Glutamatergic neuron (in vitro differentiated cells): Measurements from ENCODE around the gene CEP112. TPM values are rescaled to one million over a fixed set of nuclear protein-coding genes. Genes with fewer than 3 reads are reported as not detected.

ENCODE experiments used
- DNase-seq: peaks from one replicate; pipeline ENCODE4 v3.0.0; 2022
- H3K27ac Mint-ChIP-seq: one replicate; pipeline ENCODE4 v1.8.0; 2020; ENCODE audit warnings: mild to moderate bottlenecking, mixed read lengths, inconsistent platforms; ENCODE audit not compliant: unreplicated experiment
- H3K27me3 Mint-ChIP-seq: one replicate; pipeline ENCODE4 v1.8.0; 2020; ENCODE audit warnings: mild to moderate bottlenecking, moderate library complexity, mixed read lengths, inconsistent platforms; ENCODE audit not compliant: unreplicated experiment
- H3K36me3 Mint-ChIP-seq: one replicate; pipeline ENCODE4 v1.8.0; 2020; ENCODE audit warnings: mild to moderate bottlenecking, mixed read lengths, inconsistent platforms; ENCODE audit not compliant: unreplicated experiment
- H3K4me1 Mint-ChIP-seq: one replicate; pipeline ENCODE4 v1.8.0; 2020; ENCODE audit warnings: mild to moderate bottlenecking, low read depth, mixed read lengths, inconsistent platforms; ENCODE audit not compliant: unreplicated experiment
- H3K4me3 Mint-ChIP-seq: one replicate; pipeline ENCODE4 v1.8.0; 2020; ENCODE audit warnings: mild to moderate bottlenecking, mixed read lengths, inconsistent platforms; ENCODE audit not compliant: unreplicated experiment
- H3K9me3 Mint-ChIP-seq: one replicate; pipeline ENCODE4 v1.8.0; 2020; ENCODE audit warnings: mild to moderate bottlenecking, moderate library complexity, mixed read lengths, inconsistent platforms; ENCODE audit not compliant: unreplicated experiment
- total RNA-seq: library from RNA; stranded (reverse); fragmentation: NEBNext Ultra II Directional; extraction: Animal tissue kit (Norgen Biotek cat#: 25700); gene quantifications from one replicate; pipeline ENCODE4 v1.2.1, GENCODE V29; 2021; ENCODE audit not compliant: unreplicated experiment
- TF ChIP-seq, protein P1 (sequence below): fragments of 200-600 bp; sonication (generic); IDR thresholded peaks from one replicate; pipeline ENCODE4 v1.5.0; 2021; ENCODE audit not compliant: partially characterized antibody, unreplicated experiment

The CEP112 gene
- total RNA-seq, 1 donor from 2014 or later = 8.5 TPM

DNA sequence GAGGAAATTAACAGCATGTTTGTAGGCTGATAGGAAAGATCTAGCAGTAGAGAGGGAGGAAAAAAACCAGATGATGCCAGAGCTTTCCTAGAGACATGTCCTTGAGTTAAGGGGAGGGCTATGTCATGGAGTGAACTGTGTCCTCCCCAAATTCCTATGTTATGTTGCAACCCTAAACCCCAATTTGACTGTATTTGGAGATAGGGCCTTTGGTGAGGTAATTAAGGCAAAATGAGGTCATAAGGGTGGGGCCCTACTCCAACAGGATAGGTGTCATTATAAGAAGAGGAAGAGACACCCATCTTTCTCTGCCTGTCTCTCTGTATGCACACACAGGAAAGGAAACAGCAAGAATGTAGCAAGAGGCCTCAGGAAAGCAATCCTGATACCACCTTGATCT lies 435.2 kb downstream of the CEP112 start:
- H3K27me3 Mint-ChIP-seq = no peaks in the 10 kb centered on the region
- no peak overlapping the region for H3K4me3 Mint-ChIP-seq
- TF ChIP-seq, protein P1, sequence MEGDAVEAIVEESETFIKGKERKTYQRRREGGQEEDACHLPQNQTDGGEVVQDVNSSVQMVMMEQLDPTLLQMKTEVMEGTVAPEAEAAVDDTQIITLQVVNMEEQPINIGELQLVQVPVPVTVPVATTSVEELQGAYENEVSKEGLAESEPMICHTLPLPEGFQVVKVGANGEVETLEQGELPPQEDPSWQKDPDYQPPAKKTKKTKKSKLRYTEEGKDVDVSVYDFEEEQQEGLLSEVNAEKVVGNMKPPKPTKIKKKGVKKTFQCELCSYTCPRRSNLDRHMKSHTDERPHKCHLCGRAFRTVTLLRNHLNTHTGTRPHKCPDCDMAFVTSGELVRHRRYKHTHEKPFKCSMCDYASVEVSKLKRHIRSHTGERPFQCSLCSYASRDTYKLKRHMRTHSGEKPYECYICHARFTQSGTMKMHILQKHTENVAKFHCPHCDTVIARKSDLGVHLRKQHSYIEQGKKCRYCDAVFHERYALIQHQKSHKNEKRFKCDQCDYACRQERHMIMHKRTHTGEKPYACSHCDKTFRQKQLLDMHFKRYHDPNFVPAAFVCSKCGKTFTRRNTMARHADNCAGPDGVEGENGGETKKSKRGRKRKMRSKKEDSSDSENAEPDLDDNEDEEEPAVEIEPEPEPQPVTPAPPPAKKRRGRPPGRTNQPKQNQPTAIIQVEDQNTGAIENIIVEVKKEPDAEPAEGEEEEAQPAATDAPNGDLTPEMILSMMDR = no peak
- DNase-seq = no peak
- no peak overlapping the region for H3K27ac Mint-ChIP-seq
- no peaks in the 10 kb centered on the region for H3K36me3 Mint-ChIP-seq
- no peaks in the 10 kb centered on the region for H3K9me3 Mint-ChIP-seq
- no peaks in the 10 kb centered on the region for H3K4me1 Mint-ChIP-seq

DNA sequence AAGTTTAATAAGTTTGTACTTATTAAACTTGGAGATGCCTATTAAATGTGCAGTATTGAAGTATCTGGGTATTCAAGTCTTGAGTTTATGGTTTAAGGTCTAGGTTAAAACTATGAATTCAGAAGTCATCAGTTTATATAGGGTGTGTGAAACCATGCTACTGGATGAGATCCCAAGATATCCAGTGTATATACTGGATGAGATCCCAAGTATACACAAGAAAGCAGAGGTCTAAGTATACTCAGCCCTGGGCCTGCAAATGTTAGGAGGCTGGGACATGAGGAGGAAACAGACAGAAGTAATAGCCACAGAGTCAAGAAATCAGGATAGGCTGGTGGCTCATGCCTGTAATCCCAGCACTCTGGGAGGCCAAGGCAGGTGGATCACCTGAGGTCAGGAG lies 436.1 kb downstream of the CEP112 start:
- no peak overlapping the region for H3K4me3 Mint-ChIP-seq
- H3K27me3 Mint-ChIP-seq = no peaks in the 10 kb centered on the region
- no peaks in the 10 kb centered on the region for H3K9me3 Mint-ChIP-seq

DNA sequence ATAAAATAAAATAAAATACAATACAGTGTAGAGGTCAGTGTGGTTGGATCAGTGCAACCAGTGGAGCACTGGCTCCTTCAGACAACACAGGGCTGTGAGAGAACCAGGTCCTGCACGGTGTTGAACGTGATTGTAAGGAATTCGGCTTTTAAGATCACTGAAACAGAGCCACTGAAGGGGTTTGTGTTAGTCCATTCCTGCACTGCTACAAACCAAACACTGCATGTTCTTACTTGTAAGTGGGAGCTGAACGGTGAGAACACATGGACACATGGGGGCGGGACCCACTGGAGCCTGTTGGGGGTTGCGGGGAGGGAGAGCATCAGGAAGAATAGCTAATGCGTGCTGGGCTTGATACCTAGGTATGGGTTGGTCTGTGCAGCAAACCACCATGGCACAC lies 437.3 kb downstream of the CEP112 start:
- no peak for DNase-seq
- Mint-ChIP-seq H3K4me1 (no peaks in the 10 kb centered on the region), H3K27ac (no peak overlapping the region), H3K36me3 (no peaks in the 10 kb centered on the region), H3K4me3 (no peak overlapping the region), H3K9me3 (no peaks in the 10 kb centered on the region), H3K27me3 (no peaks in the 10 kb centered on the region)
- TF ChIP-seq, protein P1 = no peak

More for the DNA sequence above, 436.1 kb downstream of the CEP112 start:
- H3K36me3 Mint-ChIP-seq = no peaks in the 10 kb centered on the region
- H3K27ac Mint-ChIP-seq = no peak overlapping the region
- DNase-seq = no peak
- H3K4me1 Mint-ChIP-seq = no peaks in the 10 kb centered on the region
- TF ChIP-seq, protein P1 = no peak

DNA sequence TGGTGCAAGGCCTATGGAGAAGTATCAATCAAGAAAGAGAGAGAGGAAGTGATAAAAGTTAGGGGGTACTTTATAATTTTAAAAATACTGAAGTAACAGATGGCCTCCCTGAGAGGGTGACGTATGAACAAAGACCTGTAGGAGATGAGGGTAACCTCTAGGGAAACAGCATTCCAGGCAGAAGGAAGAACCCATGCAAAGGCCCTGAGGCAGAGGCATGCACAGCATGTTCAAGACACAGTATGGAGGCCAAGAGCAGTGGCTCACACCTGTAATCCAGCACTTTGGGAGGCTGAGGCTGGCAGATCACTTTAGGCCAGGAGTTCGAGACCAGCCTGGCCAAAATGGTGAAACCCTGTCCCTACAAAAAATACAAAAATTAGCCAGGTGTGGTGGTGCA lies 437.9 kb downstream of the CEP112 start:
- no peak overlapping the region for H3K4me3 Mint-ChIP-seq

DNA sequence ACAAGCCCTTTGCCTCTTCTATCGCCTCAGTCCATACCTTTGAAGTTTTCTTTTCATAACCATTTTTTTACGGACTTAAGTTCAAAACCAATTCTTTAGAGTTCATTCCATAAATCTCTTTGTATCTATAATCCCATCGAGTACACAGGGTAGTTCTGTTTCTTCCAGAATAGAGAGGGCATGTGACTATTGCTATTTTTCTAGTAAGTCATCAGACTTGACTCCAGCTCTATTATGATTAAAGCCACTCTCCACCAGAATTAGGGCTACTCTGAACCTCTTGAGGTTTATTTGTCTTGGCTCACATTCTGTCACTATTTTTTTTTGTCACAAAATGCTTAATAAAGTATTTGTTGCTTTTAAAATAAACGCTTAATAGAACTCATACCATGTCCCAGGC lies 438.6 kb downstream of the CEP112 start:
- H3K36me3 Mint-ChIP-seq = no peaks in the 10 kb centered on the region
- no peaks in the 10 kb centered on the region for H3K9me3 Mint-ChIP-seq
- no peaks in the 10 kb centered on the region for H3K4me1 Mint-ChIP-seq
- DNase-seq = no peak
- H3K27me3 Mint-ChIP-seq = no peaks in the 10 kb centered on the region
- H3K4me3 Mint-ChIP-seq = no peak overlapping the region
- H3K27ac Mint-ChIP-seq = no peak overlapping the region
- TF ChIP-seq, protein P1 = no peak

More for the DNA sequence above, 437.9 kb downstream of the CEP112 start:
- Mint-ChIP-seq H3K27me3 (no peaks in the 10 kb centered on the region), H3K36me3 (no peaks in the 10 kb centered on the region), H3K4me1 (no peaks in the 10 kb centered on the region), H3K9me3 (no peaks in the 10 kb centered on the region), H3K27ac (no peak overlapping the region)
- DNase-seq = no peak
- TF ChIP-seq, protein P1 = no peak
